ENCODE data around the gene OLFM3.

Gene OLFM3

DNA sequence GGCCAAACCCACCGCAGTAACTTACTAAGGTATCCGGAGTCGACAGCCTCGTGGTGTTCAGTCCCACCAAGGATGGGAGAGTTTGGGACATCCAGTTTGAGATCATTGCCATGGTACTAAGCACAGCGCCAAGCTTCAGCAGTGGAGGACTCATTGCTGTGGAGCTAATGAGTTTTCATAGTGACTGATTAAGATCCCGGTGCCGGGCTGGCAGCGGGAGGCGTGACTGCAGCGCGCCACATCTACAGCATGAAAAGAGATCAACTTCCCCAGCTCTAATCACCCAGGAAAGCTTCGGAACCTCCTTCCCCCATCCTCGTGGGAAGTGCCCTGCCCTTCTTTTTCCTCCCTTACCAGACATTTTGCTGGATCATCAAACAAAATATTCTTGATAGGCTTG, 149.9 kb downstream of the OLFM3 start:
- no peak for DNase-seq (ENCODE audit: low read depth)

GRCh38 chr1:101843160-101843559, 153.6 kb downstream of the OLFM3 start:
- no peak for DNase-seq (ENCODE audit: low read depth)

GRCh38 chr1:101841824-101842223, 154.9 kb downstream of the OLFM3 start:
- no peak for DNase-seq (ENCODE audit: low read depth)

GRCh38 chr1:101835988-101836387, 160.7 kb downstream of the OLFM3 start:
- DNase-seq (ENCODE audit: low read depth), result no peak

- DNase-seq (ENCODE audit: low read depth), result no peak
These were observed 163.4 kb downstream of the OLFM3 start for GRCh38 chr1:101833312-101833711.

DNA sequence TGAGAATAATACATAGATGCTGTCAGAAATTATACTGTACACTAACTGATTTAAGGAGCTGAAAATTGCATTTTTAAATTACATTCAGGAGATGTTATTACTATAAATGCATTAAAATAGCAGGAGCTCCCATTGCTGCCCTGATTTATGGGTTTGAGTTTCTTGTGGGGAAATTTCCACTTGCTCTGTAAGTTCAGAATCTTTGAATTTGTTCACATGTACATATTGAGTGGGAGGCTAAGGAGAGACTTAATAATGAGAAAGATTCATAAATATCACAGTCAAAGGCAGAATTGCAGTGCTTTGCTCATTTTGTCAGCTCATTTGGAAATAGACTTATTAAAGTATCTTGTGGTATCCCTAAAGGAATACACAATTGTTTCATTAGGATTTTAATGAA, 170.3 kb downstream of the OLFM3 start:
- DNase-seq (ENCODE audit: low read depth), result no peak

DNA sequence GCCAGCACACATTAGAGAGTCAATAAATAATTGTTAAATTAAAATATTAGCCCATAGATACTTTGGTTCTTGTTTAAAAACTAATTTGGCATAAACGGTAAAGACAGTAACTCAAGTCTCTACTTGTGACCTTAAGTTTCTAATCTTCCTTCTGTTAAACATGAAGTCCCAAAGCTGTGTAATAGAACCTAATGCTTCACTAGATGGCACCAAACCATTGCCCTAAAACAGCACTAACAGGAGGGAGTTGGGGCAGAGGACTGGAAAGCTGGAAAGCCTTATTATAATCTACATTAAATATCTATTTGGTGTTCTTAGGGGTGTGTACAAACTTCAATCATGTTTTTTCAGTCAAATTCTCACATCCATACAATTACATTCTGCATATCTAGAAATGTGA, 176.7 kb downstream of the OLFM3 start:
- DNase-seq (ENCODE audit: low read depth), result no peak

- no peak for DNase-seq (ENCODE audit: low read depth)
These were observed 180.5 kb downstream of the OLFM3 start for GRCh38 chr1:101816262-101816661.

GRCh38 chr1:101798417-101798816, 198.3 kb downstream of the OLFM3 start:
- DNase-seq (ENCODE audit: low read depth), result no peak

GRCh38 chr1:101797722-101798121, 199.0 kb downstream of the OLFM3 start:
- DNase-seq (ENCODE audit: low read depth), result no peak

- DNase-seq (ENCODE audit: low read depth), result no peak
These were observed 215.4 kb downstream of the OLFM3 start for GRCh38 chr1:101781201-101781831.

DNA sequence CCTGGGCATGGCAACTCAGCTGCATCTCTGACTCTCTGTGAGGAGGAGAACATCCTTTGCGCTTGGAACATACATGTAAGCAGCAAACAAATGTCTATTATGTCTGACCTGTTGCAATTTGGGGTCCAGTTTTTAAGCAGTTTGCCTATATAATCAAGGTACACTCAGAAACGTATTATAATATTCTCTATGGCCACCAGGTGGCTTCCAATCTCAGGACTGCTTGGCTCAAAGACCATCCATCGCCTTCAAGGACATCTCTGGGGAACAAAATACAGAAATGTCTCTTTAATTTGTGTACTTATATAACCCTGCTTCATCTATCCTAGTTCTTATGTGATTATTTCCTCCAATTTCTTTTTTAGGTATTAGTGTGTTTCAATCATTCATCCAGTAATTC, 227.2 kb downstream of the OLFM3 start:
- DNase-seq (ENCODE audit: low read depth), result no peak

DNA sequence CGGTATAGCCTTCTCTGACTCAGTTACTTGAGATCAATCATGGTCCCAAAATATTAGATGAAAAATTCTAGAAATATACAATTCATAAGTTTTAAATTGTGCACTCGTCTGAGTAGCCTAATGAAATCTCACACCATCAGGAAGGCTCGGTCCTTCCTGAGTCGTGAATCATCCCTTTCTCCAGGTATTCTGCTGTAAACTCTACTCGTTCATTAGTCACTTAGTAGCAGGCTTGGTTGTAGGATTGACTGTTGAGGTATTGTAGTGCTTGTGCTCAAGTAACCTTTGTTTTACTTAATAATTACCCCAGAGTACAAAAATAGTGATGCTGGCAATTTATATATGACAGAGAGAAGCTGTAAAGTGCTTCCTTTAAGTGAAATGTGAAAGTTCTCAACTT, 238.7 kb downstream of the OLFM3 start:
- no peak for DNase-seq (ENCODE audit: low read depth)

GRCh38 chr1:101756411-101756810, 240.3 kb downstream of the OLFM3 start:
- DNase-seq (ENCODE audit: low read depth), result no peak
